ENCODE measurements around the gene PUSL1.
A peak's percentile ranks its signal among the peaks of the same experiment; 100 is the strongest.

PUSL1 gene

DNA sequence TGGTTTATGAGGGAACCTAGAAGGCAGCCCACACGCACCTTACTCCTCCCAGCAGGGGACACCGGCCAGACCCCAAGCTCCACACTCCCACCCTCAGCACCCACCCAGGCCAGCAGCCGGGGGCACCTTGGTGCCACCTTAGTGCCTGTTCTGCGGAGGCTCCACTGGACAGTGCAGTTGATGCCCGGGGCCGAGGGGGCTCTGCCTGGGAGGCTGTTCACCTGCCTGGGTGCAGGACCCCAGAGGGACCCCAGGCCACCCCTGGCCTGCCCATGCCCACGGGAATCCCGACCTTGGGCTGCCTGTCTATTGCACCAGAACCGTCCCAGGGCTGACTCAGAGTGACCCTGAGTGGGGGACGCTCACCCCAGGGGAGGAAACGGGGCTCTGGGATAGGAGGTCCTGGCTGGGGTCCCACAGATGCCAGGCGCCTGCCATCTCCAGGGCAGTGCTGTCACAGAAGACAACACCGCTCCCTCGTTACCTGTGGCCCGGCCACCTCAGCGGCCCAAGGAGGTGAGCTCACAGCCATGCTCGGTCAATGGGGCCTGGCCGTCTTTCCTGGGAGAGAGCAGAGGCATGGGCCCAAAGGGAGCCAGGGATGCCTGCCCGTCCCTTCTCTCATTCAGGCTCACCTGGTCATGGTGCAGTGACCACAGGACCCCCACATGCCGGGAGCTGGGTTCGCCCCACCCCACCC is 27.5 kb upstream of the PUSL1 start:
- DNase-seq, result no peak

DNA sequence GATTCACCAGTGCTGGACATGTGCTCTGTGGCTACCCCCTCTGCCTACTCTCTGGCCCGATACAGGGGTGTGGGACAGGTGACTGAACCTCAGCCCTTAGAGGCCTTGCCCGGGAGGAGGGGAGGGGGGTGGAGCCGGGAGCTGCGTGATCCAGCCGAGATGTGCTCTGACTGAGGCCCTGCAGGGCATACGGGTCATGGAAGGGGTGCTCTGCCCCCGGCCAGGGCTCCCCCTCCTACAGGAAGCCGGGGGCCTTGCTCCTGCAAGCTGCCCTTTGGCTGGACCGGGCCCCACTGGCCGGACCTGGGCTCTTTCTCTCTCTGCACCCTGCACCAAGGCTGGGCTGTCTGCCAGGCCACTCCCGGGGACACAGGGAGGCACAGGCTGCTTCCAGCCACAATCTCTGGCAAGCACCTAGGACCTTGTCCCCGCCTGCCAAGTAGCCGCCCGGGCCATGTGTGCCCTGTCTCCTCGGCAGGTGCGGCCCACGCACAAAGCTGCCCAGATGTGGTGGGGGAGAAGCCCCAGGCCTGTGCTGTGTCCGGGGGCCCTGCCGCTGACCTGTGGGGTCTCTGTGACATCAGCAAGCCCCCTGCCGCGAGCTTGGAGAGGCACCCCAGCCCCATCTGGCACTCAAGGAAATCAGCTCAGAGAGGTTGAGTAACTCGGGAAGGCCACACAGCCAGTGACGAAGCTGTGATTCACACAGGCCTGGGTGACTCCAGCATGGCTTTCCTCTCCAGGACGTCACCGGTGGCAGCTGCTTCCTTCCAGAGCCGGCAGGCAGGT is 26.7 kb upstream of the PUSL1 start:
- DNase-seq, result no peak

DNA sequence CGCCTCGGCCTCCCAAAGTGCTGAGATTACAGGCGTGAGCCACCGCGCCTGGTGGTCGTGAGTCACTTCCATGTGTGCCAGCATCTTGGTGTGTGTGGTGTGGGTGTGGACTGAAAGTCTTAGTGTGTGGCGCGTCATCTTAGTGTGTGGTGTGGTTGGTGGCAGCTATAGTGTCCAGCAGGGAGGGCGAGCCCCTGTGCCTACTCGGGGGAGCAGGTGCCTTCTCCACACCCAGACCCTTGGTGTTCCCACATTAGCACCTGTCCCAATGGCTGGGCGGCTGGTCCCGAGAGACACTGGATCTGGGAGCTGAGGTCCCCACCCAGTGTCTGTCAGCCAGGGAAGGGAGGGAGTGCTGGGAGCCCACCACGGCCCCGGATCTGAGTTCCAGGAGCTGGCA is 25.4 kb upstream of the PUSL1 start:
- no peak for DNase-seq

DNA sequence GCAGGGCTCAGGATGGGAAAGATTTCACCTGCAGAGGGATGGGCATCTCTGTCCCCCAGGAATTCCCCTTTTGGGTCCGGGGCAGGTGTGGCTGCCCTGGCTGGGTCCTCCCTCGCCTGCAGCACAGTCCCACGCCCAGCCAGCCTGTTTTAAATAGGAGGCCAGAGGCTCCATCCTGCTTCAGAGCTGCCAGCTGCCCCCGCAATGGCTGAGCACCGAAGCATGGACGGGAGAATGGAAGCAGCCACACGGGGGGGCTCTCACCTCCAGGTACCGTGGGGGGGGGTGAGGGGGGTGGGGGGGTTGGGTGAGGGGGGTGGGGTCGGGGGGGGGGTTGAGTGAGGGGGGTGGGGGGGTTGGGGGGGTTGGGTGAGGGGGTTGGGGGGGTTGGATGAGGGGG is 24.6 kb upstream of the PUSL1 start:
- DNase-seq, result no peak

DNA sequence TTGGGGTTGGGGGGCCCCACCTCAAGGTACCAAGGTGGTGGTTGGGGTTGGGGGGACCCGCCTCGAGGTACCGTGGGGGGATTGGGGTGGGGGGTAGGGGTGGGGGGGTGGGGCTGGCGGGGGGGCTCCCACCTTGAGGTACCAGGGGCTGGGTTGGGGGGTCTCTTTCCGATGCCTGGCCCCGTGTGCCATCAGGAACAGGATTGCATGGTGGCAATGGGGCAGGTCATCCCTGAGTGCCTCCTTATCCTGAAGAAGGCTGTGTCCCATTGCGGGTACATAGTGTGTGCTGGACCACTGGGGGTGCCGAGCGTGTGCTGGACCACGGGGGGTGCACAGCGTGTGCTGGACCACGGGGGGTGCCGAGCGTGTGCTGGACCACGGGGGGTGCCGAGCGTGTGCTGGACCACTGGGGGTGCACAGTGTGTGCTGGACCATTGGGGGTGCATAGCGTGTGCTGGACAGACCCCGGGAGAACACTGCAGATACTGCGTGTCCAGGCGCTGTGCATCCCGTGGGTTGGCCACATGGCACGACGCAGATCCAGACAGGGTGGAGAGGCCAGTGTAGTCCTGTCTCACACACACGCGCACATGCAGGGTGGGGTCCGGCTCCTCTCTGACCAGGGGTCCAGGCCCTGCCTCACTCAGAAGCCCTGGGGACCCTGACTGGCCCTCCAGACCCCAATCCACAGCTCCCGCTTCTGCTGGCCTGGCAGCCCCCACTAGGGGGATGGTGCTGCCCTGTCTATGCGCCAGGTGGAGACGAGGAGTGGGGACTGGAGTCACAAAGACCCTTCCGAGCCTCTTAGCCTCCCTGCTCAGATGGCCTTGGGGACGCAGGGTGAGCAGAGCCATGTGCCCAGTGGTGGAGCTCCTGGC is 23.9 kb upstream of the PUSL1 start:
- no peak for DNase-seq

DNA sequence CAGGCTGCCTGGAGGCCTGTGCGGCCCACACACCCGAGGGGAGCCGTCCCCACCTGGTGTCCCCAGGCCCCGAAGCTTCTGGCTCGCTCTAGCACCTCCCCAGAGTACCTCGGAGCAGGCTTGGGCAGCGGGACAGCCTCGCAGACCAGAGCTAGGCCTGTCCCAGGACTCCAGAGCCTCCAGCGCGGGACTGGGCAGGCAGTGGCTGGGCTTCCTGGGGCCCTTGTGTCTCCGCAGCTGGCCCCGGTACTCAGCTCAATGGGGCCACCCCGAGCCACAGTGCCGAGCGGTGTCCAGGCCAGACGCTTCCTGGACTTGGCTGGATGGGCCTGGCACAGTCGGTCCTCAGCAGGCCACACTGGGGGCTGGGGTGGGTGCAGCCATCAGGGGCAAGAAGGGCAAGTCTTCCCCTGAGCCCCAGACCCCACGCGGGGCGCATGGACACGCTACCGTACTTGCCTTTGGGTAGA is 23.3 kb upstream of the PUSL1 start:
- DNase-seq, result no peak

DNA sequence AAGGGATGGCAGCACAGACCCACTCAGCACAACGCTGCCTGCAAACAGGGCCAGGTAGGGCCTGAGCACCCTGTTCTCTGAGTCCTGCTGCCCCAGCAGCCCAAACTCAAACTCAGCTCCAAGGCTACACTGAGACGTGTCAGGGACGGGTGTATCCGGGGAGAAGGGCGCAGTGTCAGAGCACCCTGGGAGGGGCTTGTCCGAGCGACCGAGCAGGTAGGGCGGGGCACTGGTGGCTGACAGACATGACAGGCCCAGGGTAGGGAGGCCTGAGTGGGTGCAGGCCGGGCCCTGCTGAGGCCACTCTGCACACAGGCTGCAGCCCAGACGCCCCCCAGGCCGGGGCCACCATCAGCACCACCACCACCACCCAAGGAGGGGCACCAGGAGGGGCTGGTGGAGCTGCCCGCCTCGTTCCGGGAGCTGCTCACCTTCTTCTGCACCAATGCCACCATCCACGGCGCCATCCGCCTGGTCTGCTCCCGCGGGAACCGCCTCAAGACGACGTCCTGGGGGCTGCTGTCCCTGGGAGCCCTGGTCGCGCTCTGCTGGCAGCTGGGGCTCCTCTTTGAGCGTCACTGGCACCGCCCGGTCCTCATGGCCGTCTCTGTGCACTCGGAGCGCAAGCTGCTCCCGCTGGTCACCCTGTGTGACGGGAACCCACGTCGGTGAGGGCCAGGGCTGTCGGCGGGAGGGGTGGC is 22.6 kb upstream of the PUSL1 start:
- no peak for DNase-seq

DNA sequence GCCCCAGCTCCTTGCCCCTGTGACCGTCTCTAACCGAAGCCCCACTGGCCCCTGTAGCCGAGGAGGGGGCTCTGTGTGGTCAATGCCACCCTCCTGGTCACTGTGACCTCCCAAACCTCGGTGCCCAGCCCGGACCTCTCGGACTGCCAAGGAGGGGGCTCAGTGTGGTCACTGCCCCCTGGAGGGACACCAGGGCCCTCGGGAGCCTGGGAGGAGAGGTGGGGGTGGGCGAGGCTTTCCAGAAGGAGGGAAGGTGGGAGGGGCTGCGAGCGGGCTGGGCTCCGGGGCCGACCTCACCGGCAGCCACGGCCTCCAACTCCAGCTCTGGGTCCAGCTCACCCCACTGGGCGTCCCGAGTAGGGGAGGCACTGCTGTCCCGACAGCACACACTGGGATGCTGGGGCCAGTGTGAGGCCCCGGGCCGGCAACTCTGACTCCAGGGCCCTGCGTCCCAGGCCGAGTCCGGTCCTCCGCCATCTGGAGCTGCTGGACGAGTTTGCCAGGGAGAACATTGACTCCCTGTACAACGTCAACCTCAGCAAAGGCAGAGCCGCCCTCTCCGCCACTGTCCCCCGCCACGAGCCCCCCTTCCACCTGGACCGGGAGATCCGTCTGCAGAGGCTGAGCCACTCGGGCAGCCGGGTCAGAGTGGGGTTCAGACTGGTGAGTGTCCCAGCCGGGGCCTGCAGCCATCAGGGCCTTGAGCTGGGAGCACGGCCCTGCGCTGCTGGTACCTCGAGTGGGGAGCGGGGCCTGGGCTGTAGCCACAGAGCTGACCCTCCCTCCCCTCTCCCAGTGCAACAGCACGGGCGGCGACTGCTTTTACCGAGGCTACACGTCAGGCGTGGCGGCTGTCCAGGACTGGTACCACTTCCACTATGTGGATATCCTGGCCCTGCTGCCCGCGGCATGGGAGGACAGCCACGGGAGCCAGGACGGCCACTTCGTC is 21.8 kb upstream of the PUSL1 start:
- no peak for DNase-seq

DNA sequence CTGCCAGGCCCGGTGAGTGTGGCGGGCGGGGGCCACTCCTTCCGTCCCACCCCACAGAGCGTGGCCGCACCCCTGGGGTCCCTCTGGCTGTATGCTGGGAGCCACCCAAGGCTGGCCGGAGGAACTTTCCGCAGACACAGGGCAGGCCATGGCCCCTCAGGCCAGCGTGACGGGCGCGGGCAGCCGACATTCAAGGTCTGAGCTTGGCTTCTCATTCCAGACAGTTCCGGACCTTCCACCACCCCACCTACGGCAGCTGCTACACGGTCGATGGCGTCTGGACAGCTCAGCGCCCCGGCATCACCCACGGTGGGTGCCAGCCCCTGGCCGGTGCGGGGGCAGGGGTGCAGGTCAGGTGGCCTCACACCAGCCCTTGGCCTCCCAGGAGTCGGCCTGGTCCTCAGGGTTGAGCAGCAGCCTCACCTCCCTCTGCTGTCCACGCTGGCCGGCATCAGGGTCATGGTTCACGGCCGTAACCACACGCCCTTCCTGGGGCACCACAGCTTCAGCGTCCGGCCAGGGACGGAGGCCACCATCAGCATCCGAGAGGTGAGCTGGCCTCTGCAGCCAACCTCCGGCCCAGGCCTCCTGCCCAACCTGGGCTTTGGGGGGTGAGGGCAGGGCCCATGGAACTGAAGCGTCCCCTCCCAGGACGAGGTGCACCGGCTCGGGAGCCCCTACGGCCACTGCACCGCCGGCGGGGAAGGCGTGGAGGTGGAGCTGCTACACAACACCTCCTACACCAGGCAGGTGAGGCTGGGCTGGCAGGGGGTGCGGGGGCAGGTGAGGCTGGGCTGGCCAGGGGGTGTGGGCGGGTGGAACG is 20.9 kb upstream of the PUSL1 start:
- DNase-seq, result no peak

DNA sequence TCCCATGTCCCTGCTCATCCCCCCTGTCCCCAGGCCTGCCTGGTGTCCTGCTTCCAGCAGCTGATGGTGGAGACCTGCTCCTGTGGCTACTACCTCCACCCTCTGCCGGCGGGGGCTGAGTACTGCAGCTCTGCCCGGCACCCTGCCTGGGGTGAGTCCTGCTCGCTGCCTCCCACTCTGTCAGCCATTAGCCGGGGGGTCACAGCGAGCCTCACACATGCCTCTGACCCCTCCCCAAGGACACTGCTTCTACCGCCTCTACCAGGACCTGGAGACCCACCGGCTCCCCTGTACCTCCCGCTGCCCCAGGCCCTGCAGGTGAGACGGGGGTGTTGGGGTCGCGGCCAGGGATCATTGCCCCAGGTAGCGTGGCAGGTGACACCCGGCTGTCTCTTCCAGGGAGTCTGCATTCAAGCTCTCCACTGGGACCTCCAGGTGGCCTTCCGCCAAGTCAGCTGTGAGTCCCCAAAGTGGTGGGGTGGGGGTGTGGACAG is 18.1 kb upstream of the PUSL1 start:
- peak; percentile 49 for DNase-seq

DNA sequence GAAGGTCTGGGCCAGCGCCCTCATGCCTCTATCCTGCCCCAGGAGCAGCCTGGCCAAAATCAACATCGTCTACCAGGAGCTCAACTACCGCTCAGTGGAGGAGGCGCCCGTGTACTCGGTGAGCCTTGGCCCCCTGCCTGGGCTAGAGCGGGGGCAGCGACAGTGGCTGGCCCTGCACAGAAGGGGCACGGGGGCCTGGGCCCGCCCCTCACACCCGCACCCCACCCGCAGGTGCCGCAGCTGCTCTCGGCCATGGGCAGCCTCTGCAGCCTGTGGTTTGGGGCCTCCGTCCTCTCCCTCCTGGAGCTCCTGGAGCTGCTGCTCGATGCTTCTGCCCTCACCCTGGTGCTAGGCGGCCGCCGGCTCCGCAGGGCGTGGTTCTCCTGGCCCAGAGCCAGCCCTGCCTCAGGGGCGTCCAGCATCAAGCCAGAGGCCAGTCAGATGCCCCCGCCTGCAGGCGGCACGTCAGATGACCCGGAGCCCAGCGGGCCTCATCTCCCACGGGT is 17.3 kb upstream of the PUSL1 start:
- no peak for DNase-seq

DNA sequence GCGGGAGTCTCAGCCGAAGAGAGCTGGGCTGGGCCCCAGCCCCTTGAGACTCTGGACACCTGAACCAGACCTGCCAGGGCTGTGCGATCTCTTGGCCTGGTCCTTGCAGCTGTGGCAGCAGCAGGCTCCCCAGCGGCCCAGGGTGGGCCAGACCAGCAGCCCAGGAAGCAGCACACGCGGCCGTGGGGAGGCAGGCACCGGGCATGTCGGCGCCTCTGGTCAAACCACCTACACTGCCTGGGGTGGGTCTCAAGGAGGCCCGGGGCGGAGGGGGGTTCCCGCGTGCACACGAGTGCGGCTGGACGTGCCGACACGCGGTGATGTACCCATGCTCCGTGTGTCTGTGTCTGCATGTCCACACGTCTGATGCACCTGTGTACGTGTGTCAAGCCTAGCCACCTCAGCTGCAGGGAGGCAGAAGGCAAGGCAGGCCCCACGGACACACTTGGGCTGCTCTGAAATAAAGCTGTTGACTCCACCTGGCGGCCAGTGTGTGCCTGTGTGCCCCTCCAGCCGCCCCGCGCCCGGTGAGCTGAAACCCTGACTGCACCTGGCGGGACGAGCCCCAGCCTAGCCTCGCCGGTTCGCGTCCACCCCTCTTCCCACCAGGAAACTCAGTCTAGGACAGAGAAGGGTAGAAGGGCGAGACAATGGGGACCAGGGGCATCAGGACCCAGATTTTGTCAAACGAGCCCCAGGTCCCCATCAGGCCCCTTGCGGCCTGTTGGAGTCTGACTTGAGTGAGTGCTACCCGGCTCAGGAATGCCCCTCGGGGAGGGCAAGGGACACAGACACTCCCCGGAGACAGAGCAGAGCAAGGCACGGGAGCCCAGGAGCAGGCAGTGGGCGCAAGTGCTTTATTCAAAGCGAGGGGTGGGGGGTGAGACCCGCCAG is 16.6 kb upstream of the PUSL1 start:
- DNase-seq, result peak; percentile 65

DNA sequence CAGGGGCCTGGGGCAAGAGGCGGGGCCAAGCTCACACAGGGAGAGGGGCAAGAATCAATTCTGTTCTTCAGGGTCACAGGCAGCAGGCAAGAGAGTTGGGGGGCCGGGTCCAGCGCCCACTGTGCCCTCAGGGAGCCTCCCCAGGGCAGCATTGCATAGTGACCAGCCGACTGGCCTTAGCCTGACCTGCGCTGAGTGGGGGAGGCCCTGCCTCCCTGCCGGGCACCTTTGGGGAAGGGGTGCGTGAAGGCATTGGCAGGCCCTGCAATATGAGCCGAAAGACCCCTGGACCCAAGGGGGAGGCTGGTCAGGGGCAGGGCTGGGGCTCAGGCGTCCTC is 16.0 kb upstream of the PUSL1 start:
- no peak for DNase-seq

DNA sequence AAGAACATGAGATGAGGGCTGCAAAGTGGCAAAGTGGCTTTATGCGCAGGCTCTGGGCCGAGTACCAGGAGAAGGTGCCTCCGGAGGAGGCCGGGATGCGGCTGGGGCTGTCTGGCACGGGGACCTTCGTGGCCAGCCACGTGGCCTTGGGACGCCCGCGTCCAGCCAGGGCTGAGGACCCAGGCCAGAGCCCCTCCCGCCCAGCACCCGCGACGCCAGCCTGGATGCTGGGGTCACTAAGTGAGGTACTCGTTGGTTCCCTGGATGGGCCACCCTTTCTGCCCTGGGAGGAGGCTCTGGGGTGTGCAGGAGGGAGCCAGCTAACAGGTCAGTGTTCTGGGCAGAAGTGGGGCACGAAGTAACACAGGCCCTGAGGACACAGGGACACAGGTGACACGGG is 15.5 kb upstream of the PUSL1 start:
- DNase-seq, result no peak

DNA sequence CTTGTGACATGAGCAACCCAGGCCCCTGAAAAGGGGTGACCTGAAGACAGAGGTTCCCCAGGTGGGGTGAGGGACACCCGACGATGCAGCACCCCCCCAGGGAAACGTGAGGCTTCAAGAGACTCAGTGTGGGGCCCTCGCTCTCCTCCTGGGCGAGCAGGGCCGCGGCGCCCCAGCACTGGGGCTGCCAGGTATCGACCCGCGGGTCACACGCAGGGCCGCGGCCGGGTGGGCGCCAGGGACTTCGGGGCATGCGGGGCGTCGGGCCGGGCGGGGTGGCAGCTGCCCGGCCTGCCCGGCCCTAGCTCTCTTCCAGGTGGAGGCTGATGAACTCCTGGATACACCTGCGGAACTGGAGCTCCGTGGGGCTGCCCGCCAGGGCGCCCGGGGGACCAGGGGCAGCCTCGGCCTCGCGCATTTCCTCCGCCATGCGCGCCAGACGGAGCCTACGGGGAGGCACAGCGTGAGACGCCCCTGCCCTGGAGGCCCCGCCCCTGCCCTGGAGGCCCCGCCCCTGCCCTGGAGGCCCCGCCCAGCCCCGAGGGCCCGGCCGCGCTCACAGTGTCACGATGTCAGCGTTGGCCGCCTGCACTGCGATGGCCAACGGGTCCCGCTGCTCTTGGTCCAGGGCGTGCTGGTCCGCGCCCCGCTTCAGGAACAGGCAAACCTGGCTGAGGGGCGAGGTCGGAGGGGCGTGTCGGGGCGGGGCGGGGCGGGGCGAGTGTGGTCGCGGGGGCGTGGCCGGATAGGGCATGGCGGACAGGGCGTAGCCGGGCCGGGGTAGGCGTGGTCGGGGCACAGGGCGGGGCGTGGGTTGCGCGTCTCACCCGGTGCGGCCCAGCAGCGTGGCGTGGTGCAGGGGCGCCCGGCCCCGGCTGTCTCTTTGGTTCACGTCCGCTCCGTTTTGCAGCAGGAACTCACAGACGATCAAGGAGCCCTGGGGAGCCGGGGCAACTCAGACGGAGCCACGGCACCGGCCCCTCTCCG is 14.8 kb upstream of the PUSL1 start:
- no peak for DNase-seq

DNA sequence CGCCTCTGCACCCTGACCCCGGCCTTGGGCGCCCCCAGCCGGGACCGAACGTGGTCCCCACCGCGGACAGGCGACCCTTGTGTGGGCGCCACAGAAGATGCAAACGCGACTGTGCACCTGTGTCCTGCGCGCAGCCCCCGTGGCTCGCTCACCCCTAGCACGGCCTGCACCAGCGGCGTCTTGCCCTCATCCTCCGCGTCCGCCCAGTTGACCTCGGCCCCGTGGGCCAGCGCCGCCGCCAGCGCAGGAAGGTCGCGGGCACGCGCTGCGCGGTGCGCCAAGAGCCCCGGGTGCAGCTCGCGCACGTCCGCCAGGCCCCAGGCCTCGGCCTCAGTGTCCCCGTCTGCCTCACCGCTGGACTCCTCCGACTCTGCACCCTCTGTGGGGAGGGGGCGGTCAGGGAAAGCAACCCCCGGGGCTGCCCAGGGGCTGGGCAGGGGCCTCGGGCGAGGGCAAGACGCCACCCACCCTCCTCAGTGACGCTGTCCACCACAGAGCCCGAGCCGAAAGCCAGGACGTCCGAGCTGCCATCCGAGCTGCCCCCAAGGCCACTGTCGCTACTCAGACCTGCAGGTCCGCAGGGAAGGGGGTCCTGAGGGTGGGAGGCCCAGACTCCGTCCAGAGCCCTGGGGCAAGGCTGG is 14.0 kb upstream of the PUSL1 start:
- DNase-seq, result no peak

DNA sequence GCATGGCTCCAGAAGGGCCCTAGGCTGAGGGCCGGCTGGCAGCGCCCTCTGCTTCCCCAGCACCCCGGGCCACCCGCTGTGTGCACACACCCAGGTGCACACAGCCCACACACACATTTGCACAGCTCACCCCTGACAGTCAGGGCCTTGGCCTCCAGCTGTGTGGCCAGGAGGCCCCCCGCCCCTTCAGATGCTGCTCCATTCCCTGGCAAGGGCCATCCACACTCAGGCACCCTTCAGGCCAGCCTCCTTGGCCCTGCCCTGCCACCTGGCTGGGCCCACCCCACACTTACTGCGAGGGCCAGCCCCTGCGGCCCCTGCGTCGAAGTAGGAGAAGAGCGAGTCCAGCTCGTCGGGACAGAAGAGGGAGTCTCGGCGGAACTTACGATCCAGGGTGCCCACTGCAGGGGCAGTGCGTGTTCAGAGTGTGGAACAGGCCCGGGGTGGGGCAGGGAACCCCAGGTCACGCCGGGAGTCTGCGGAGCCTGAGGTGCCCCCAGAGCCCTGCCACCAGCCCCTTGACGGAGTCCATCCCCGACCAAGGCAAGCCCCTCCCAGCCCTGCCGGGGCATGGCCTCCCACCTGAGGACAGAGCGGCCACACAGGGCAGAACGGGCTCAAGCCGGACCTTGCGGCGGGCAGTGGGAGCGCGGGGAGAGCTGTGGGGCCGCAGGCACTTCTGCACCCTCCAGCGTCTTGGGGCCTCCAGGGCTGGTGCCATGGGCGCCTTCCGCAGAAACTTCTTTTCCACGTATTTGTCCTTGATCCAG is 13.1 kb upstream of the PUSL1 start:
- DNase-seq, result no peak
